Esophagus squamous epithelium (tissue), 4 donors: ENCODE measurements around the gene TSNAX.

Source experiments
- CTCF ChIP-seq, 6 experiments: fragments of 450-650 bp in 4 of 6; fragments of 200-600 bp in 2 of 6; sonication (generic) in 2 of 6; IDR thresholded peaks; one replicate each; pipeline ENCODE4 v1.5.1; 2016 to 2019; ENCODE audit warnings: antibody characterized with exemption in 6 of 6, mild to moderate bottlenecking in 4 of 6, moderate library complexity in 4 of 6
- POLR2A ChIP-seq, 4 donors: fragments of 450-650 bp; IDR thresholded peaks; one replicate each; pipeline ENCODE4 v1.6.1; 2017; ENCODE audit warnings: antibody characterized with exemption in 4 of 4, mild to moderate bottlenecking in 4 of 4, moderate library complexity in 3 of 4

DNA sequence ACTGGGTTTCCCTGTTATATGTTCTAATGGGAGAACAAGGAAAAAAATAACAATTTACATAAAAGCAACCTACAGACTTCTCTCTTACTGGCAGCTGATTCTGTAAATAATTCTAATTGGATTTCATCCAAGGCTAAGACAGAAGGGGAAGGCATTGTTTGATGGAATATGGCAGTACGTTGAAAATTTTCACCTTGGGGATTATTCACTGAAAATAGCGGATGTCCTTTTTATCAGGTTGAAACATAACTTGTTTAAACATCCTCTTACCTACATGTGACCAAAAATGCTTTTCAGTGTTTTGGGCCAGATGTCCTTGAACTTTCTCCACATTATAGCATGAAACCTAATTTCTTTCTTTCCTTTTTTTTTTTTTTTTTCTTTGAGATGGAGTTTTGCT, 24.9 kb downstream of the TSNAX start:
- TF ChIP-seq CTCF (IDR thresholded peaks at IDR 0.05) (no peak), POLR2A (IDR thresholded peaks at IDR 0.05) (no peak)
